HG02981 (cell line): ENCODE data around the gene KAZALD1.

Experiments used
- ATAC-seq: cut with Tn5 transposase; IDR thresholded peaks from one replicate; pipeline ENCODE4 v1.9.1; 2021; ENCODE audit warnings: mild to moderate bottlenecking, moderate library complexity; ENCODE audit not compliant: unreplicated experiment

The KAZALD1 gene, protein sequence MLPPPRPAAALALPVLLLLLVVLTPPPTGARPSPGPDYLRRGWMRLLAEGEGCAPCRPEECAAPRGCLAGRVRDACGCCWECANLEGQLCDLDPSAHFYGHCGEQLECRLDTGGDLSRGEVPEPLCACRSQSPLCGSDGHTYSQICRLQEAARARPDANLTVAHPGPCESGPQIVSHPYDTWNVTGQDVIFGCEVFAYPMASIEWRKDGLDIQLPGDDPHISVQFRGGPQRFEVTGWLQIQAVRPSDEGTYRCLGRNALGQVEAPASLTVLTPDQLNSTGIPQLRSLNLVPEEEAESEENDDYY

DNA sequence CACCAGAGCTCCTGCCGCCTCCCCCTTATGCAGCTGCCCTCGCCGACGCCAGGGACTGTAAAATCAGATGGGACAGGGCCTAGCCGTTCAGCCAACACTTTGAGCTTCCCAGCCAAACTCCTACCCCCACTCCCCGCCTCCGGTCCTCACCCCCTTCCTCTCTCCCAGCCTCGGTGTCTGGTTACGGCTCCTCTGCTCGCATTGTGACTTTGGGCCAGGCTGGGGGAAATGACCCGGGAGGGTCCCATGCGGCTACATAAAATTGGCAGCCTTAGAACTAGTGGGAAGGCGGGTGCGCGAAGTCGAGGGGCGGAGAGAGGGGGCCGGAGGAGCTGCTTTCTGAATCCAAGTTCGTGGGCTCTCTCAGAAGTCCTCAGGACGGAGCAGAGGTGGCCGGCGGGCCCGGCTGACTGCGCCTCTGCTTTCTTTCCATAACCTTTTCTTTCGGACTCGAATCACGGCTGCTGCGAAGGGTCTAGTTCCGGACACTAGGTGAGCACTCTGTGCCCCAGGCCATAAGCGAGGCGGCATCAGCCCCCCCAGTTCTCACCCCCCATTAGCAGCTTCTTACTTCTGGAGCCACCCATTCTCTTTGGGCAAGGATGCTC is at the start of gene KAZALD1:
Gene KAZALD1 (plus strand): TSS at position 366 of the 608 bp plus-strand sequence. CDS start 604 bp downstream, outside the sequence.
- peak; percentile 12 for ATAC-seq

DNA sequence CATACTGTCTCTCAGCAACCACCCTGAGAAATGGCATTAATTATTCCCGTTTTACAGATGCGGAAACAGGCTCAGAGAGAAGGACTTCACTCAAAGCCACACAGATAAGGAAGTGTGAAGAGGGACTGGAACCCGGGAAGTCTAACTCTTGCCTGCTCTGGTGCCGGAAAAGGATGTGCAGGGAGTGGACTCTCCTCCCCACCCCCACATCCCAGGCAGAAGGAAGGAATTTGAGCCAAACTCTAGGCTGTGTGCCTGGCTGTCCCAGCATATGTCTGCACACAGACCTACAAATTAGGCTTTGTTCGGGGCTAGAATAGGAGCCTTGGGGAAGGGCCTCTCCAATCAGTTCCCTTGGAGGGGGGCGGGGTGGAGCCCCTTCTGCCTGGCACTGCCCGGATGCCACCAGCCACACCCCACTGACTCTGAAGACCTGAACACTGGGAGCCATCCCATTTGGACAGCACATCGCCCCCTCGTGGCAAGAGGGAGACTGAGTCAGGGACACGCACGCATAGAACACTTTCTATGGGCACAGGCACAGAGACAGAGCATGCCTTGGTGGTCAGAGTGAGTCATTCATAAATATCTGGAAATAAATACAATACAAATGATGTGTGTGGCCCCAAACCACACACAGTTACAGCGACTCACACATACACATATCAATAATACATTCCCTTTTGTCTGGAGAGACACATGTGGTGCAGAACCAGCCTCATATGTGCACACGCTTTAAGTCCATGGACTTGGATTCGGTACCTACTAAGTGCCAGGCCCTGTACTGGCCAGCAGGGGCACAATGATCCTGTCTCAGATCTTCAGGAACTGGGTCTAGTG is 49.0 kb upstream of the KAZALD1 start:
- ATAC-seq = peak; percentile 77

DNA sequence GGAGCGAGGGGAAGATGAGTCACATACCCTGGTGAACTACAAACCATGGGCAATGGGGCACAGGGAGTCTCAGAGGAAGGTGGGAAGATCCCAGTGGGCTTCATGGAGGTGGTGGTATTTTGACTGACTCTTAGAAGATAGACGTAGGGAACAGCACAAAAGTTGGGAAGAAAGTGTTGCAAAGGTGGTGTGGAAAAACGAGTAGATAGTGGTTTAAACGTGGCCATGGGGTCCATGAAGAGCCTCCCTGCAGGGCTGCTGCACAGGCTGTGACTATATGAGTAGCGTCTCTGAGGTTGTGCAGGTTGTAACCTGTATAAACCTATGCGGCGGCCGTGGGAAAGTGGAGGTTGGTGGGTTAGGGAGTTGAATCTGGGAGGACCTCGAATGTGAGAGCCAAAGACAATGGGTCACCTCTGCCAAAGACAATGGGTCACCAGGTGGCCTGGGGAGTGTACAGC is 48.4 kb upstream of the KAZALD1 start:
- ATAC-seq = no peak

DNA sequence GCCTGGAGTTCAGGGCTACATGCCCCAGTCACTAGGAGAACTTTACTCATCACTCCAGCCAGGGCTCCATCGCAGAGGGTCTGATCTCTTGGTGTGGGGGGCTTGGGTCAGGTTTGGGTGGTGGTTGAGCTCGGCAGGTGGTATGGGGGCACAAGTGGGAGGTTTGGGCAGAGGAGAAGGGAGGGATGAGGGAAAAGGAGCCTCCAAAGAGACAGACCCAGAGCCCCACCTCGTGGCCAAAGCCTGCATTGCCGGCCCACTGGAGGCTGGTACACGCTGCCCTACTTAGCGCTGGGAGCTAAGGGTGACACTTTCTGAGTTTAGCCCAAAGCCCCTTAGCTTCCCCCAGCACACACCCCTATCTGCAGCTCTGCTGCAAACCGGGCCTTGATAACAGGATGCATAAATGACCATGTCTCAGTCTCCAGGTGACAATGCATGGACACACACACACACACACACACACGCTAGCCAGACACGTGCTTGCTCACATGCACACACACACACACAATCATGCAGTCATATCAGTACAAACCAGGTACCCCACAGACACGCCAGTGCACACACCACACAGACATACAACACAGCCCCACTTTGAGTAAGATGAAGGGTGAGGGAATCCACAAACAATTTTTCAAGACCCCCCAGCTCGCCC is 47.4 kb upstream of the KAZALD1 start:
- no peak for ATAC-seq

DNA sequence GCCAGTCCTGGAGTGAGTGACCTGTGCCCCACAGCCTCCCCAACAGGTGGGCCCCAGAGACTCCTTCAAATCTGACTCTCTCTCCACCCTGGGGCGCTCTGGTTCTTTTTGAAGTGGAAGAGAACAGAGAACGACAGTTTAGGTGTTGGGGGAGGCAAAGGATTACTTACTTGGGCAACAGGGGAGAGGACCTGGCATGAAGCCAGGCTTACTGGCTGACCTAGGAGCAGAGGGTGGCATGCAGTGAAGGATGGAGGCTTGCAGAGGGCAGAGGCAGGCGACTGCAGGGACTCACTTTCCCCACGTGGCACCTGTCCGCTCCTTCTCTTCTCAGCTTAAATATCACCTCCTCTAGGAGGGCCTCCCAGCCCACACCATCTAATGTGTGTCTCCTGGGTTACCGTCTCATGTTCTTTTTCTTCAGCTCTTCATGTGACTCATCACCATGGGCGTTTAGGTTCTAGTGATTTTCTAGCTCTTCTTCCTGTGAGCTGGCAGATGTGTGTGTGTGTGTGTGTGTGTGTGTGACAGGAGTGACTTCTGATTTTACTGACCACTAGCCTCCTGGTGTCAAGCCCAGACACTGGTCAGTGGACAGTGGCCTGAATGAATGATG is 46.7 kb upstream of the KAZALD1 start:
- no peak for ATAC-seq

DNA sequence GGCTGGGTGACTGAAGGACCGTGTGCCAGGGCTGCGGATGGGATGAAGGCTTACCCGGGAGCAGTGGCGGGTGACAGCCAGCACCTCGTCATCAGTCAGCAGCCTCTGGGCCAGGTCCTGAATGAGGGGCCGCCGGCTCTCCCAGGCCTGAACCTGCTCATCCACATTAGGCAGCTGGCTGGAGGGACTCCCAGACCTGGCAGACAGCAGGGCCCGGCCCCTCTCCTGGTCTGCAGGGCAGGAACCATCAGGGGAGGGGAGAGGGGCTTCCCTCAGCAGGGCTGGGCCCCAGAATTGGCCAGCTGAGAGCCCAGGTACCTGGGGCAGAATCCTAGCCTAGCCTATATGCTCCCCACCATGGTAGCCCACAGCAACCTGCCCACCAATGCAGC is 46.2 kb upstream of the KAZALD1 start:
- no peak for ATAC-seq

DNA sequence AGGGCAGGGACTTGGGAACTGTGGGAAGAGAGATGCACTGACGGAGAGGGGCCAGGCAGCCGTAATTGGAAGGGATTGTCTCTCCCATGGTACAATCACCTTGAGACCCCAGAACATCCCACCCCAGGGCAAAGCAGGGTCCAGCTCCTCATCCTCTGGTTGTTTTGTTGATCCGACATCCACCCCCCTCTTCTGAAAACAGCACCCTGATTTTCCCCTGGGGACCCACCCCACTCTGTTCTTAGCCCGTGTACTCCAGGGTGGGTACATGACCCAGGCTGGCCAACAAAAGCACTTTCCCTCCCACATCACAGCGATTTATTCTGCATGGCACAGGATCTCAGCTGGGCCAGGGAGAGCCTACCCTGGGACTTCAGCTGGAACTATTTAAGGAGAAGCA is 45.0 kb upstream of the KAZALD1 start:
- ATAC-seq = no peak

DNA sequence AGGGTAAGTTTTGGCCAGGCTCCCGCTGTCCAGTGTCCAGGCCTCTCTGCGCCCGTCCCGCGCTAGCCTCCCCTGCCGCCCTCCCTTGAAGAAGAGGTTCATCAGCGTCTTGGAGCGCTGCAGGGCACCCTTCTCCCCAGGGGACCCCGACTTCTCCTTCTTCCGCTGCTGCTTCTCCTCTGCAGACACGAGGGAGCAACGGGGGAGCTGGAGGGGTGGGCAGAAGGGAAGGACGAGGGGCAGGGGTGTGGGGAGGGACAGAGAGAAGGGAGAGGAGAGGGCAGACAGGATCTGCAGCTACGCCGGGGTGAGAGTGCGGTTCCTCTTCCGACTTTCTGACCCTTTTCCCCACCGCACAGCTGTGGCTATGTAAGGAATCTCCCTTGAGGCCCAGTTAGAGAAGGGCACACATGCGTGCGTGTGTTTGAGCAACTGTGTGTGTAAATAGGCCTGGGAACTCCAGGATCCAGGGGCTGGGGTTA is 43.6 kb upstream of the KAZALD1 start:
- ATAC-seq = no peak

DNA sequence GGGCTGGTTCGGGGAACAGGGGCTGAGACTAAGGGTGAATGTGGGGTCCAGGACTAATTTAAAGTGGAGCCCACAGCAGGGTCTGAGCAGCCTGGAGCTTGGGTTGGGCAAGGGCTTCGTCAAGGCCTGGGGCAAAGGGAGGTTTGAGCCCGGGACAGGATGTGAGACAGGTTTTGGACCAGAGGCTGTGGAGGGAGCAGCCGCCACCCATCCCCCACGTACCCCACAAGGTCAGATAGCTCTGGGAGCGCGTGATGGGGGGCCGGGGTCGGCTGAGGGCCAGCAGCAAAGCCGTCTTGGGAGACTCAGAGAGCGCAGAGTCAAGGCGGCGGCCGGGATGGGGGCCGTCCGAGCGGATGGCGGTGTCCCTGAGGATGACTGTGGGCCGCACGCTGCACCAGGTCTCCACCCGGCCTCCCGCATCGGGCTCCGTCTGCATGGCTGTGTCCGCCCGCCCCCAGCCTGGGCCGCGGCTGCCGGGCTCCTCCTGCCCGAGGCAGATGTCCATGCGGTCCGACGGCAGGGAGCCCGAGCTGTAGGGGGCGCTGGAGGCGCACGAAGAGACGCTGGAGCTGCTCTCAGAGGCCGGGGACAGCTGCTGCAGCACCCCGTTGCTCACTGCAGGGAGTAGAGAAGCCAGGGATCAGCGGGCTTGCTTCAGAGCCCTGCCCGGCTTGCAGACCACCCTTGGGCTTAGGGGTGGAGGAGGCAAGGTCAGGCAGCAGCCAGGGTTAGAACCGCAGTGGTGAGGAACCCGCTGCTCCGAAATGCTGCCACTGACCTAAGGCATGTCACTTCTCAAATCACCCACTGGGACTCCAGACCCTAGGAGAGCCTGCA is 43.0 kb upstream of the KAZALD1 start:
- no peak for ATAC-seq

DNA sequence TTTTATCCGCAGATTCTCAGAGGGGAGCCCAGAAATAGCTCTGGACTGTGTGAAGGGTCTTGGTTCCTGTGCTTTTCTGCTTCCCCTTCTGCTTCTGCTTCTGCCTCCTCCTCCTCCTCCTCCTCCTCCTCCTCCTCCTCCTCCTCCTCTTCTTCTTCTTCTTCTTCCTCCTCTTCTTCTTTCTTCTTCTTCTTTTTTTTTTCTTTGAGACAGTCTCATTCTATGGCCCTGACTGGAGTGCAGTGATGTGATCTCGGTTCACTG is 42.4 kb upstream of the KAZALD1 start:
- no peak for ATAC-seq

DNA sequence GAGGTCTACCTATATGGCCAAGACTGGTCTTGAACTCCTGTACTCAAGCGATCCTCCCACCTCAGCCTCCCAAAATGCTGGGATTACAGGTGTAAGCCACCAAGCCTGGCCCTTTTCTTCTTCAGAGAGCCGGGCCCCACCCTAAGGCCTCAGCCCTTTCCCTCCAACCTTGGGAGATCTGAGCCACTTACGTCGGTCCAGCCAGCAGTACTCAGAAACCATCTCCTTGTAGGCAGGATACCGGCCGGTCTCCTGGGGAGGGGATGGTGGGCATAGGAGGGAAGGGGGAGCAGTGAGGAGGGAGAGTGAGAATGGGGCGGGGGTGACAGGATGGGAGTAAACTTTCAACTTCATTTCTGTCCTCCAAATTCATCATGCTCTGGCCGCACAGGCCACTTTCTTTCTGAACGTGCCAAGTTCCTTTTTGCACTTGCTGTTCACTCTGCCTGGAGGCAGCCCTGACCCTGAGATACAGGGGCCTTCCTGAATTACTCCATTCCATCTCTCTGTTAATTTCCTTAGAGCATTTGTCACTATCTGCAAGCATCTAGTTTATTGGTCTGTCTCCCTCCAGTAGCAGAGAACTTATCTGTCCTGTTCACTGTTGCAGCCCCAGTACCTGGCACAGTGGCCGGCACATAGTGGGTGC is 41.2 kb upstream of the KAZALD1 start:
- ATAC-seq = no peak

DNA sequence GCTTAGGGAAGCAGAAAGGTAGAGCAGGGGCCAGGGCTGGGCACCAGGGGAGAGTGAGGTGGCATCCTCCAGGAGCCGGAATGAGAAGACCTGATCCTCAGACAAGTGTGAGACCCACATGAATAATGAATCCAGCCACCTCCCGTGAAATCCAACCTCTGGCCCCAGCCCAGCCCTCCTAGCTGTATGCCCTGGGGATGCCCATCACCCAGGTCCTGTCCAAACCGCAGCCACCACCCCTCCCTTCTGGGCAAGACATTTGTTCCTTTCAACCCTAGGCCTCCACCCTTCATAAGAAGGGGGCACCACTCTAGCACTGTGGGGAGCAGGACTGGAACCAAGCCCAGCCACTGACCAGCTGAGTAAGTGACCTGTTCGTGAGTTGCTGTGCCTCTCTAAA is 40.5 kb upstream of the KAZALD1 start:
- no peak for ATAC-seq

DNA sequence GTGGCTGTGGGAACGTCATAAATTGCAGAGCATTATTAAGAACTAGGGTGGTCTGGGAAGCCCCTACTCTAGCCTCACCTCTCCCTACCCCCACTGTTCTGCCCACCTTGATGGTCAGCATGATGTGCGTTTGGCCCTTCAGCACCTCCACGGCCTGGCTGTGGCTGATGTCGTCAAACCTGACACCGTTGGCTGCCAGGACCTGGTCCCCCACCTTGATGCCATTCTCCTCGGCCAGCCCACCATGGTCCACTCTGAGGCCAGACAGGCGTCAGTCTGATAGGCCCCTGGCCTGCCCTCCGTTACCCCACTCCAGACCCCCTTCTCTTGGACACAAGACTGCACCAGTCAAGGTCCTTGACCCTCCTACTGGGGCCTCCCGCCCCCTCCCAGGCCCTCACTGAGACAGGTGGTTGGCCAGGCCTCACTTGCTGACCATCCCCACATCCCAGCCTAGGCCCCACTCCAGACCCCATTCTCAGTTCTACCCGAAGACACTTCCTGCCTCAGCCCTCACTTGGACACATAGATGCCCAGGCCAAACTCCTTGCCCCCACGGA is 40.0 kb upstream of the KAZALD1 start:
- no peak for ATAC-seq

DNA sequence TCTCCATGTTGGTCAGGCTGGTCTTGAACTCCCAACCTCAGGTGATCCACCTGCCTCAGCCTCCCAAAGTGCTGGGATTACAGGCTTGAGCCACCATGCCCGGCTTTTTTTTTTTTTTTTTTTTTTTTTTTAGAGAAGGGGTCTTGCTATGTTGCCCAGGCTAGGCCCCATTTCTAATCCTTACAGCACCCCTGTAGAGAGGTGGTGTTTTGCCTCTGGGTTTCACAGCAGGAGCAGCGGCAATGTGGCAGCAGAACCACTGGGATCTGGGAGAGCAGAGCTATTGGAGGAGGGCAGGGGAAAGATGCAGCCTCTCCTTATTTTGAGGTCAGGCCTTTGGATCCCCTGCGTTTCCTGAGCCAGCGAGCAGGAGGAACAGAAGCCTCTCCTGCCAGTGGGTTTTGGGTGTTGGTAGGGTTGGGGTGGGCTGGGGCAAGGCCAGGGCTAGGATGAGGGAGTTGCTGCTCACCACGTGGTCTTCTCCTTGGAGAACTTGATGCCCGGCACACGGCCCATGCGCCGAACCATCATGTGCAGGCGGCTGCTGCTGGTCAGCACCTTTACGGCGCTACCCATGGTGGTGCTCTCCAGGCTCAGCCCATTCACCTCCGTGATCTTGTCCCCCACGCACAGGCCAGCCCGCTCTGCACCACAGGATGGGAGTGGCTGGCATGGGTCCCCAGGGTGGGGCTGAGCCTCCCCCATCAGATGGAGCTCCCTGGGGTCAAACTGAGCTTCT is 38.7 kb upstream of the KAZALD1 start:
- ATAC-seq = no peak

DNA sequence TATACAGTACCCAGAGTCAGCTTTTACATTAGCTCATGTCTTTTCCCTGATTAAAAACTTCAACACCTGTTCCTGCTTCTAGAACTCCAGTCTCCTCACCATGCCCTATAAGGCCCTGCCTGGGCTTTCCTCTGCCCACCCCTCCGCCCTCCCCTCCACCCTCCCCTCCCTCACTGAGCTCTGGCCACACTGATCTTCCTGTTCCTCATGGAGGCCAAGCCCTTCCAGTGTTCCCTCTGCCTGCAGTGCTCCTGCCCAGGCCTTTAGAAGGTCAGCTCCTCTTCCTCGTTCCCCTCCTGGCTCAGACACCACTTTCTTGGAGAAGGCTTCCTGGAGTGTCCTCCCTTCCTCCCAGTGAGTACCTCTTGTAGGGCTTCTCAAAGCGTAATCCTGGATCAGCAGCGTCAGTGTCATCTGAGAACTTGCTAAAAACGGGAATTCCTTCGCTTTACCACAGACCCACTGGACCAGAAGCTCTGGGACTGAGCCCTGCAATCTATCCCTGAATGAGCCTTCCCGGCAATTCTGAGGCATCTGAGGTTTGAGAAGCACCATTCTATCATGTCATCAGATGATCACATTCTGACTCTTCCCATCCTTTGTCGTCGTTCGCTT is 34.6 kb upstream of the KAZALD1 start:
- ATAC-seq = no peak

DNA sequence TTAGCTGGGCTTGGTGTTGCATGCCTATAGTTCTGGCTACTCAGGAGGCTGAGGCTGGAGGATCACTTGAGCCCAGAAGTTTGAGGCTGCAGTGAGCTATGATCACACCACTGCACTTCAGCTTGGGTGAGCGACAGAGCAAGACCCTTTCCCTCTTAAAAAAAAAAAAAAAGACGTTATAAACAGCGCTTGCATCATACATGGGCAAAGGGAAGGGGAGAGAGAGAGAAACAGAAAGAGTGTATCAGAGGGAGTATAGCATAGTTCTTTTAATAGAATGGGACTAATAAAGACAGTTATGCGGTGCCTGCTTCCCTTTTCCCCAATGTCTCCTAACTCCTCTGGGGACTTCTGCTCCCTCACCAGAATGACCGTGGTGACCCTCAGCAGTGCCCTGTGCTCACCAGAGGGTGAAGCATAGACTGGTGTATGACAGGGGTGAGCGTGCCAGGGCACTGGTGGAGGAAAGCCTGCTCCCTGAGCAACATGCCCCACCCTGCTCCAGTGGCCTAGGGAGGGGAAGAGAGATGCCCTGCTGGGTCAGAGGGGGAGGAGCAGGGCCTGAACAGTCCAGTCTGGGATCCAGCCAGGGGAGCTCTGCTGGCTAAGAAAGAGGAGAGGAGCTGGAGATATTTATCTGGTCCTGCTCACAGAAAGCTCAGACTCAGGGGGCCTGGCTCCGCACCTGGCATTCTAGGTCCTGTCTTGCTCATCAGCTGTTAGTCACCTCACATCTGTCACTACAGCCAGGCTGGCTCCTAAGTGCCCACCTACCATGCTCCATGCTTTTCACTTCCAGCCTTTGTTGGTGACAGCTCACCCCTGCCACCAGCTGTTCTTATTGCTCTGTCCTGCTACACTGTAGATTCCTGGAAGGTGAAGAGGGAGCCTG is 33.1 kb upstream of the KAZALD1 start:
- ATAC-seq = no peak
